GM19035 (cell line): Measurements from ENCODE around the gene TRAPPC3.

Experiments
- ATAC-seq: cut with Tn5 transposase; IDR thresholded peaks from one replicate; pipeline ENCODE4 v1.9.1; 2021; ENCODE audit not compliant: unreplicated experiment

The TRAPPC3 gene

GRCh38 chr1:36128126-36128904 is 21.0 kb downstream of the TRAPPC3 start:
- no peak for ATAC-seq

- no peak for ATAC-seq
Measured at GRCh38 chr1:36126797-36127500, 22.3 kb downstream of the TRAPPC3 start.

- no peak for ATAC-seq
Measured at GRCh38 chr1:36126005-36126716, 23.1 kb downstream of the TRAPPC3 start.

- ATAC-seq = no peak
Measured at GRCh38 chr1:36125129-36125991, 23.9 kb downstream of the TRAPPC3 start, which contains the start of gene COL8A2. TSS of gene COL8A2 (minus strand) at chr1:36125222. CDS start at chr1:36100242, 24,980 bp downstream.

GRCh38 chr1:36124404-36125128 is 24.7 kb downstream of the TRAPPC3 start:
- ATAC-seq = no peak

GRCh38 chr1:36123356-36123755 is 25.9 kb downstream of the TRAPPC3 start:
- ATAC-seq = no peak

GRCh38 chr1:36122062-36123030 is 26.9 kb downstream of the TRAPPC3 start:
- no peak for ATAC-seq

GRCh38 chr1:36119456-36119855 is 29.8 kb downstream of the TRAPPC3 start:
- ATAC-seq = no peak

GRCh38 chr1:36118447-36119204 is 30.7 kb downstream of the TRAPPC3 start:
- no peak for ATAC-seq

- ATAC-seq = no peak
Measured at GRCh38 chr1:36116901-36117300, 32.4 kb downstream of the TRAPPC3 start.

- no peak for ATAC-seq
Measured at GRCh38 chr1:36115931-36116330, 33.4 kb downstream of the TRAPPC3 start.

- ATAC-seq = no peak
Measured at GRCh38 chr1:36115200-36115669, 34.1 kb downstream of the TRAPPC3 start.

- ATAC-seq = no peak
Measured at GRCh38 chr1:36114371-36114770, 34.9 kb downstream of the TRAPPC3 start.

- ATAC-seq = no peak
Measured at GRCh38 chr1:36112823-36113222, 36.5 kb downstream of the TRAPPC3 start.

GRCh38 chr1:36111151-36111550 is 38.1 kb downstream of the TRAPPC3 start:
- ATAC-seq = no peak

GRCh38 chr1:36109041-36109679 is 40.1 kb downstream of the TRAPPC3 start:
- ATAC-seq = no peak

GRCh38 chr1:36108314-36108713 is 41.0 kb downstream of the TRAPPC3 start:
- ATAC-seq = no peak

GRCh38 chr1:36107394-36107793 is 41.9 kb downstream of the TRAPPC3 start:
- ATAC-seq = no peak
